Hypothalamus (tissue), 51 donors: ENCODE data around the gene CEND1.

Experiments
- DNase-seq, 51 donors: peaks; one replicate each; lab custom pipeline; 2025; lab: John Stamatoyannopoulos, UW

The CEND1 gene

GRCh38 chr11:815675-816432, 26.0 kb upstream of the CEND1 start:
- no peak for DNase-seq

GRCh38 chr11:813456-814096, 23.7 kb upstream of the CEND1 start:
- DNase-seq: no peak

- DNase-seq: no peak
Observed at GRCh38 chr11:813072-813455, 23.2 kb upstream of the CEND1 start.

GRCh38 chr11:812390-812789, 22.5 kb upstream of the CEND1 start:
- DNase-seq: no peak

GRCh38 chr11:811446-812245, 21.8 kb upstream of the CEND1 start:
- DNase-seq: no peak

GRCh38 chr11:810040-810567, 20.2 kb upstream of the CEND1 start:
- DNase-seq: no peak

GRCh38 chr11:809287-810039, 19.6 kb upstream of the CEND1 start, which contains the start of gene RPLP2:
Gene RPLP2, plus strand, starts transcription at chr11:809967. Its CDS starts 268 bp downstream, at chr11:810235.
- DNase-seq: peak; percentile 86 to 100 (median 97)

GRCh38 chr11:808427-809286, 18.8 kb upstream of the CEND1 start:
- DNase-seq: peak in 5 of 51 donors; percentile 69 to 88 (median 77)

GRCh38 chr11:804599-804964, 14.7 kb upstream of the CEND1 start:
- DNase-seq: no peak

- no peak for DNase-seq
Observed at GRCh38 chr11:803770-804598, 14.1 kb upstream of the CEND1 start.

GRCh38 chr11:803467-803742, 13.5 kb upstream of the CEND1 start:
- no peak for DNase-seq

GRCh38 chr11:802693-803466, 13.0 kb upstream of the CEND1 start:
- no peak for DNase-seq

- no peak for DNase-seq
Observed at GRCh38 chr11:802018-802617, 12.2 kb upstream of the CEND1 start.

- no peak for DNase-seq
Observed at GRCh38 chr11:801097-801780, 11.3 kb upstream of the CEND1 start.

GRCh38 chr11:800473-800872, 10.6 kb upstream of the CEND1 start:
- no peak for DNase-seq

GRCh38 chr11:799641-800316, 9.9 kb upstream of the CEND1 start:
- DNase-seq: no peak
